ENCODE measurements around the gene FAM78B.

Gene FAM78B

Small RNA genes within 50 kb of the gene (small RNA-seq; reads per million reads assigned to genes)
- gene MIR921 (0 reads per million in 2 experiments), gene RNA5SP64 (0 to 0.03 reads per million in 2 experiments)
